GM21717 (cell line): Measurements from ENCODE around the gene GGT5.
"Not testable (repeated sequence)": the region's sequence is repeated elsewhere in the genome, so short reads cannot be mapped to it uniquely, and the experiment has no call there.

Experiments
- ATAC-seq: cut with Tn5 transposase; IDR thresholded peaks from one replicate; pipeline ENCODE4 v1.9.1; 2021; ENCODE audit warnings: mild to moderate bottlenecking, moderate library complexity; ENCODE audit not compliant: unreplicated experiment

The GGT5 gene

GRCh38 chr22:24263479-24263878 is 18.6 kb upstream of the GGT5 start:
- not testable (repeated sequence) for ATAC-seq

- not testable (repeated sequence) for ATAC-seq
Measured at GRCh38 chr22:24262185-24262749, 17.4 kb upstream of the GGT5 start.

DNA sequence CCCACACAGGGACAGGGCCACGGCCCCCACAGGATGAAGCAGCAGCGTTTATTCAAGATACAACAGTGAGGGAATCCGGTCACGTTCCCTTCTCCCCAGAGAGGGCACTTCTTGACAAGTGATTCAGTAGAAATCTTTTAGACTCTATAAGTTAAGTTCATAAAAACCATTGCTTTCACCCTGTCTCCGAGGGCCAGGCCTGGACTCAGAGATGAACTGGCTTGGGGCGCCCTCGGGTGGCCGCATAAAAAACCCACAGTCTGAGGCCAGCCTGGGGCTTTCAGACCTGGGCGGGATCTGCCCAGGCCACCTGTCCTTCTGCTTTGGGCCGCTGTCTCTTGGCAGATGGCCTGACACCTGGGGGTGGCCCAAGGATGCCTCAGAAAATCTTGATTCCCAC is 14.6 kb upstream of the GGT5 start:
- ATAC-seq: not testable (repeated sequence)

GRCh38 chr22:24256736-24257135 is 11.9 kb upstream of the GGT5 start:
- not testable (repeated sequence) for ATAC-seq

DNA sequence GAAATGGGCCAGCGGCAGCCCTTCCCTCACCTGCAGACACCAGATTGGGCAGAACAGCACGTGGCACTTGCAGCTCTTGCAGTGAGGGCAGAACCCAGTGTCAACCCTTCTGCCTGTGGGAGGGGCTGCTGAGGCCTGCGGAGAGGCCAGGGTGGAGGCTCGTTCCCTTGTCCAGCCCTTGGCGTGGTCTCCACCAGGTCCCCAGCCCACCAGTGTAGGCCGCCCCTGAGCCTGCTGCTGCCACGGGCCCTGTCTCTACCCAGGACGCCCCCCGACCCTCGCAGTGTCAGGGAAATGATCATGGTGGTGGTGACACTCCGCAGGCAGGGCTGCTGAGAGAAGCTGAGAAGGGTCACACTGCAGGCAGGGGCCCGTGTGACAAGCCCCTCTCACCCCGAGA is 11.3 kb upstream of the GGT5 start:
- ATAC-seq: not testable (repeated sequence)

- not testable (repeated sequence) for ATAC-seq
Measured at GRCh38 chr22:24253126-24253525, 8.2 kb upstream of the GGT5 start.

GRCh38 chr22:24251286-24251685 is 6.4 kb upstream of the GGT5 start:
- ATAC-seq: not testable (repeated sequence)

- ATAC-seq: not testable (repeated sequence)
Measured at GRCh38 chr22:24249413-24249812, 4.5 kb upstream of the GGT5 start.

DNA sequence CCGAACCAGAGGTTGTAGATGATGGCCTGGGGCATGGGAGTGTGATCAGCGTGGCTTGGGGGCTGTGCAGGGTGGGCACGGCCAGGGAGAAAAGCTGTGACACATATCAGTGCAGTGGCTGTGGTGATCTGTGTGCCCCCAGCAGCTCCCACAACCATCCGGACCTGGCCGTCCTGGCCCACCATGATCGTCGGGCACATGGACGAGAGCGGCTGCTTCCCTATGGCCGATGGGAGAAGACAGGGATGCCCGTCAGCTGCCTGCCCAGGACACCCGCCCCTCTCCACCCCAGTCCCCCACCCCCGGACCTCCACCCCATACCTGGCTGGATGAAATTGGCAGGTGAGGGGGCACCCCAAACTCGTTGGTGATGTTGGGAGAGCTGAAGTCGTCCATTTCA is 3.7 kb upstream of the GGT5 start:
- not testable (repeated sequence) for ATAC-seq

GRCh38 chr22:24247564-24248344 is 2.9 kb upstream of the GGT5 start:
- ATAC-seq: no peak

DNA sequence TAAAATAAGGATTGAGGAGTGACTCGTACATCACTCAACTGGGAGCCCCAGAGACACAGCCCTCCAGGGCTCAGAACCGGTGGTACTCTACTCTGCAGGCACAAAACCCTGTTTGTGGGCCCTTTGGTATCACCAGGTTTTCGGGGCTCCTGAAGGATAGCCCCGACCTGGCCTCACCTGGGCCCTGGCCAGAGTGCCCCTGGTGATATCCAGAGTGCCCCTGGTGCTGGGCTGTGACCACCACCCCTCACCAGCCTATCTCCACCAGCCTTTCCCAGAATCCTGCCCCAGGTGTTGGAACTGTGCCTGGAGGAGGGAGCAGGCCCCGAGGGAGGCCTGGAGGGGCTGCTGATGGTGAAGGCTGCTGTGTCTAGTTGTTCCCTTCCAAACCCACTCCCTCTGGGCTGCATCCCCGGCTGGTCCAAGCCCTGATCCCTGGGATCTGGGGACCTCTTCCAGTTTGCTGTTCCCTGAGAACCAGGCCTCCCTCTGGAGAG is 2.2 kb upstream of the GGT5 start:
- ATAC-seq: no peak

GRCh38 chr22:24245584-24246561 is 991 bp upstream of the GGT5 start:
- ATAC-seq: not testable (repeated sequence)

- ATAC-seq: no peak
Measured at GRCh38 chr22:24244144-24244787, 616 bp downstream of the GGT5 start.

DNA sequence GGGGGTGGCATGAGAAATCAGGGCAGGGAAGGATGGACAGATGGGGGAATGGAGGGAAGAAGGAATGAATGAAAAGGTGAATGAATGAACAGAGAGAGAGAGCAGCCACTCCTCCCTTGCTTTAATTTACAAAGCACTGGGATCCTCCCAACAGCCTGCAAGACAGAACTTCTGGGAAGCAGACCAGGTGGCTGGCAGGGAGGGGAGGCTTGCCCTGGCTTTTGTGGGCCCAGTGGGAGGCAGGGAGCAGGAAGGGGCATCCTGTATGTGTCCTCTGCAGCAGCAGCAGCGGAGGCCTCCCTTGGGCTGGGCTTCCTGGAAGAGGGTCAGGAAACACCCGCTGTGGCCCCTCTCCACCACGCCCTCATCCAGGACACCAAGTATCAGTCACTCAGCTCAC is 1.5 kb downstream of the GGT5 start:
- not testable (repeated sequence) for ATAC-seq

DNA sequence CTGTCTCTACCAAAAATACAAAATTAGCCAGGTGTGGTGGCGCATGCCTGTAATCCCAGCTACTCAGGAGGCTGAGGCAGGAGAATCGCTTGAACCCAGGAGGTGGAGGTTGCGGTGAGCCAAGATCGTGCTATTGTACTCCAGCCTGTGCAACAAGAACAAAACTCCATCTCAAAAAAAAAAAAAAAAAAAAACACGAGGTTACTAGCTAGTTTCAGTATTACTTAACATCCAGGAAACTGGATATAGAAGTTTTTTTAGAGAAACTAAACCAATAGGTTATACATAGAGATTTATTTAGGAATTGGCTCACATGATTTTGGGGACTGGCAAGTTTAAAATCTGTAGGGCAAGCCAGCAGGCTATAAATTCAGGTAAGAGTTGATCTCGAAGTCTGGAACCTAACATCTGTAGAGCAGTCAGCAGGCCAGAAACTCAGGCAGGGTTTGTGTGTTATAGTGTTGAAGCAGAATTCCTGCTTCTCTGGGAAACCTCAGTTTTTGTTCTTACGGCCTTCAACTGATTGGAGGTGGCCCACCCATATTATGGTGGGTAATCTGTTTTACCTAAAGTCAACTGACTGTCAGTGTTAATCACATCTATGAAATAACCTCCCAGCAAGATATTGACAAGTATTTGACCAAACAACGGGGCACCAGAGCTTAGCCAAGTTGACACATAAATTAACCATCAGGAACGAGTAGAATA is 3.7 kb downstream of the GGT5 start:
- ATAC-seq: not testable (repeated sequence)

DNA sequence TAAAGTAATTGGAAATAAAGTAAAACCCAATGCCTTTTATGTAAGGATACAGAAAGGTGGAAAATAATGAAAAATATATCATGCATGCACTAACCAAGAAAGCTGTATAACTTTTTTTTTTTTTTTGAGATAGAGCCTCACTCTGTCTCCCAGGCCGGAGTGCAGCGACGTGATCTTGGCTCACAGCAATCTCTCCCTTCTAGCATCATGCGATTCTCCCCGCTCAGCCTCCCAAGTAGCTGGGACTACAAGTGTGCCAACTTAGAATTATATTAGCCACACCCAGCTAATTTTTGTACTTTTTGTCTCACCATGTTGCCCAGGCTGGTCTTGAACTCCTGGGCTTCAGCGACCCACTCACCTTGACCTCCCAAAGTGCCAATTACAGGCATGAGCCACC is 4.5 kb downstream of the GGT5 start:
- no peak for ATAC-seq

DNA sequence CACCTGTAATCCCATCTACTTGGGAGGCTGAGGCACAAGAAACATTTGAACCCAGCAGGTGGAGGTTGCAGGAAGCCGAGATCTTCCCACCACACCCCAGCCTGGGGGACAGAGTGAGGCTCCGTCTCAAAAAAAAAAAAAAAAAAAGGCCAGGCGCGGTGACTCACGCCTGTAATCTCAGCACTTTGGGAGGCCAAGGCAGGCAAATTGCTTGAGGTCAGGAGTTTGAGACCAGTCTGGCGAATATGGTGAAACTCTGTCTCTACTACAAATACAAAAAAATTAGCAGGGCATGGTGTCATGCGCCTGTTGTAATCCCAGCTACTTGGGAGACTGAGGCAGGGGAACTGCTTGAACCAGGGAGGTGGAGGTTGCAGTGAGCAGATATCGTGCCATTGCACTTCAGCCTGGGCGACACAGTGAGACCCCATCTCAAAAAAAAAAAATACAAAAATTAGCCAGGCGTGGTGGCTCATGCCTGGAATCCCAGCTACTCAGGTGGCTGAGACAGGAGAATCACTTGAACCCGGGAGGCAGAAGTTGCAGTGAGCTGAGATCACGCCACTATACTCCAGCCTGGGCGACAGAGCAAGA is 6.7 kb downstream of the GGT5 start:
- not testable (repeated sequence) for ATAC-seq

DNA sequence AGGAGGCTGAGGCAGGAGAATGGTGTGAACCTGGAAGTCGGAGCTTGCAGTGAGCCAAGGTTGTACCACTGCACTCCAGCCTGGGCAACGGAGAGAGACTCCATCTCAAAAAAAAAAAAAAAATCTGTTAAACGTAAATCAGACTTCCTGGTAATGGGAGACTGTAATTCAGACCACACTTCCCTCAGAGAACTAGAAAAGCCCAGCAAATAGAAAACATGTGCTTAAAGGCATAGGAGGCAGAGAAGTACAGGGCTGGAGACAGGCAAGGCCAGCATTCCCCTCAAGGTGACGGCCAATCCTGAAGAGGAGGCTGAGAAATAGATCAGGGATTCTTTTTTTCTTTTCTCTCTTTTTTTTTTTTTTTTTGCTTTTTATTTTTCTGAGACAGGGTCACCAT is 8.2 kb downstream of the GGT5 start:
- no peak for ATAC-seq

- ATAC-seq: no peak
Measured at GRCh38 chr22:24235315-24235714, 9.6 kb downstream of the GGT5 start.

DNA sequence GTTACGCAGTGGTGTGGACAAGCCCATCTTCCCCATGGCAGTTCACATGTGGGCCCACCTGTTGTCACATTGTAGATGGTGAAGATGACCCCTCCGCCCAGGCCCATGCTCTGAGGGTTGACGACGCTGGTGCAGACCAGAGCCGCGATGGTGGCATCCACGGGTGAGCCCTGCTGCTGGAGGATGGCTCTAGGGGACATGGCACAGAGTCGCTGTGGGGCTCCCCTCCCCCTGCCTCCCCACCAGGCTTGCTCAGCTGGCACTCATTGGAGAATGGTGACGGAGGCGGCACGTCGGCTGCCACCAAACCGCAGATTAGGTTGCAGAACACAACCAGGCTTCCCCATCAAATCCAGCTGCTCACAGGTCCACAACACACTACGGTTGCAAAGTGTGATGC is 11.1 kb downstream of the GGT5 start:
- no peak for ATAC-seq
